Duodenal mucosa (tissue), 2 donors: ENCODE data around the gene ASTN2.

Experiments
- H3K27ac ChIP-seq: one replicate; pipeline ENCODE4 v1.7.0; 2013; ENCODE audit warnings: low read depth, low read length
- H3K27me3 ChIP-seq, 2 donors: one replicate each; pipeline ENCODE4 v1.7.0; 2013; ENCODE audit warnings: low read length in 2 of 2, control low read depth in 1 of 2; ENCODE audit not compliant: insufficient read depth in 2 of 2, control insufficient read depth in 1 of 2
- H3K36me3 ChIP-seq, 2 donors: one replicate each; pipeline ENCODE4 v1.7.0; 2013; ENCODE audit warnings: low read length in 2 of 2, control low read depth in 1 of 2; ENCODE audit not compliant: insufficient read depth in 2 of 2, control insufficient read depth in 1 of 2
- H3K4me1 ChIP-seq, 2 donors: one replicate each; pipeline ENCODE4 v1.7.0; 2013; ENCODE audit warnings: low read length in 2 of 2, control low read depth in 1 of 2; ENCODE audit not compliant: insufficient read depth in 2 of 2, control insufficient read depth in 1 of 2
- H3K4me3 ChIP-seq, 2 donors: one replicate each; pipeline ENCODE4 v1.7.0; 2013; ENCODE audit warnings: low read length in 2 of 2, low read depth in 1 of 2
- H3K9ac ChIP-seq, 2 donors: one replicate each; pipeline ENCODE4 v1.7.0; 2013; ENCODE audit warnings: low read length in 2 of 2, low read depth in 1 of 2
- H3K9me3 ChIP-seq, 2 donors: one replicate each; pipeline ENCODE4 v1.7.0; 2013; ENCODE audit warnings: low read length in 2 of 2, control low read depth in 1 of 2; ENCODE audit not compliant: control insufficient read depth in 1 of 2

ASTN2 gene

GRCh38 chr9:116685166-116685565, 729.7 kb downstream of the ASTN2 start:
- no peaks in the 10 kb centered on the region for H3K36me3 ChIP-seq
- H3K27ac ChIP-seq: no peak overlapping the region
- H3K9ac ChIP-seq: no peak overlapping the region
- peaks cover 0 to 6% of the 10 kb centered on the region in 2 donors for H3K9me3 ChIP-seq
- H3K4me1 ChIP-seq: peaks cover 32% of the 10 kb centered on the region in 2 donors
- no peaks in the 10 kb centered on the region for H3K27me3 ChIP-seq
- no peak overlapping the region for H3K4me3 ChIP-seq

- Histone ChIP-seq H3K9me3 (peaks cover 0 to 6% of the 10 kb centered on the region in 2 donors), H3K4me1 (peaks cover 17 to 18% of the 10 kb centered on the region in 2 donors), H3K27ac (no peak overlapping the region), H3K27me3 (no peaks in the 10 kb centered on the region), H3K36me3 (no peaks in the 10 kb centered on the region), H3K4me3 (no peak overlapping the region), H3K9ac (no peak overlapping the region)
Measured at GRCh38 chr9:116683535-116683934, 731.3 kb downstream of the ASTN2 start.

- Histone ChIP-seq H3K27ac (no peak overlapping the region), H3K27me3 (no peaks in the 10 kb centered on the region)
Measured at GRCh38 chr9:116674210-116674980, 740.5 kb downstream of the ASTN2 start.

GRCh38 chr9:116673375-116673774, 741.5 kb downstream of the ASTN2 start:
- Histone ChIP-seq H3K4me3 (no peak overlapping the region), H3K9ac (no peak overlapping the region), H3K9me3 (peaks cover 7 to 11% of the 10 kb centered on the region in 2 donors)

More at GRCh38 chr9:116674210-116674980, 740.5 kb downstream of the ASTN2 start:
- peaks cover 7 to 11% of the 10 kb centered on the region in 2 donors for H3K9me3 ChIP-seq
- H3K36me3 ChIP-seq: no peaks in the 10 kb centered on the region
- no peaks in the 10 kb centered on the region for H3K4me1 ChIP-seq
- H3K4me3 ChIP-seq: no peak overlapping the region
- no peak overlapping the region for H3K9ac ChIP-seq

GRCh38 chr9:116671605-116672004, 743.3 kb downstream of the ASTN2 start:
- H3K4me1 ChIP-seq: no peaks in the 10 kb centered on the region
- H3K27me3 ChIP-seq: no peaks in the 10 kb centered on the region
- peaks cover 7 to 11% of the 10 kb centered on the region in 2 donors for H3K9me3 ChIP-seq
- no peak overlapping the region for H3K27ac ChIP-seq
- H3K9ac ChIP-seq: no peak overlapping the region
- H3K4me3 ChIP-seq: no peak overlapping the region
- no peaks in the 10 kb centered on the region for H3K36me3 ChIP-seq

More at GRCh38 chr9:116673375-116673774, 741.5 kb downstream of the ASTN2 start:
- Histone ChIP-seq H3K27ac (no peak overlapping the region), H3K36me3 (no peaks in the 10 kb centered on the region), H3K4me1 (no peaks in the 10 kb centered on the region), H3K27me3 (no peaks in the 10 kb centered on the region)

- Histone ChIP-seq H3K4me3 (no peak overlapping the region), H3K27me3 (no peaks in the 10 kb centered on the region), H3K9me3 (peaks cover 7 to 9% of the 10 kb centered on the region in 2 donors), H3K9ac (no peak overlapping the region), H3K27ac (no peak overlapping the region), H3K36me3 (no peaks in the 10 kb centered on the region), H3K4me1 (no peaks in the 10 kb centered on the region)
Measured at GRCh38 chr9:116668970-116669695, 745.7 kb downstream of the ASTN2 start.

- Histone ChIP-seq H3K4me3 (no peak overlapping the region), H3K27ac (no peak overlapping the region), H3K9me3 (no peaks in the 10 kb centered on the region), H3K9ac (no peak overlapping the region), H3K36me3 (no peaks in the 10 kb centered on the region), H3K4me1 (peaks cover 0 to 11% of the 10 kb centered on the region in 2 donors), H3K27me3 (no peaks in the 10 kb centered on the region)
Measured at GRCh38 chr9:116663581-116663980, 751.3 kb downstream of the ASTN2 start.

GRCh38 chr9:116662646-116663310, 752.1 kb downstream of the ASTN2 start:
- no peak overlapping the region for H3K9ac ChIP-seq
- no peak overlapping the region for H3K27ac ChIP-seq
- no peaks in the 10 kb centered on the region for H3K27me3 ChIP-seq
- H3K9me3 ChIP-seq: no peaks in the 10 kb centered on the region
- no peak overlapping the region for H3K4me3 ChIP-seq
- H3K4me1 ChIP-seq: peaks cover 0 to 11% of the 10 kb centered on the region in 2 donors
- H3K36me3 ChIP-seq: no peaks in the 10 kb centered on the region

GRCh38 chr9:116661037-116661954, 753.6 kb downstream of the ASTN2 start:
- H3K9me3 ChIP-seq: no peaks in the 10 kb centered on the region
- no peak overlapping the region for H3K27ac ChIP-seq
- no peaks in the 10 kb centered on the region for H3K27me3 ChIP-seq
- peaks cover 0 to 11% of the 10 kb centered on the region in 2 donors for H3K4me1 ChIP-seq
- H3K4me3 ChIP-seq: no peak overlapping the region
- no peak overlapping the region for H3K9ac ChIP-seq
- H3K36me3 ChIP-seq: no peaks in the 10 kb centered on the region
